Suprapubic skin (tissue), 4 donors: ENCODE data around the gene PDE8A. TPM values are rescaled to one million over a fixed set of nuclear protein-coding genes. Genes with fewer than 3 reads are reported as not detected.

Experiments
- DNase-seq, 2 donors: peaks; one replicate each; pipeline ENCODE4 v3.0.0-alpha.2; 2019; ENCODE audit warnings: low spot score in 2 of 2
- H3K27ac ChIP-seq: fragments of 200-600 bp; sonication (generic); one replicate; pipeline ENCODE4 v1.5.1; 2019
- H3K27me3 ChIP-seq: fragments of 200-600 bp; sonication (generic); one replicate; pipeline ENCODE4 v1.5.1; 2019
- H3K36me3 ChIP-seq: fragments of 200-600 bp; sonication (generic); one replicate; pipeline ENCODE4 v1.5.1; 2019
- H3K4me1 ChIP-seq: fragments of 200-600 bp; sonication (generic); one replicate; pipeline ENCODE4 v1.5.1; 2019
- H3K4me3 ChIP-seq: fragments of 200-600 bp; sonication (generic); one replicate; pipeline ENCODE4 v1.5.1; 2019; ENCODE audit warnings: mild to moderate bottlenecking
- H3K9me3 ChIP-seq: fragments of 200-600 bp; sonication (generic); one replicate; pipeline ENCODE4 v1.5.1; 2019
- EP300 ChIP-seq: sonication (generic); formaldehyde crosslinking; IDR thresholded peaks from one replicate; pipeline ENCODE4 v1.6.1; 2017; ENCODE audit warnings: antibody characterized with exemption
- POLR2A ChIP-seq, 2 donors: fragments of 450-650 bp; IDR thresholded peaks; one replicate each; pipeline ENCODE4 v1.6.1; 2017; ENCODE audit warnings: antibody characterized with exemption in 2 of 2, mild to moderate bottlenecking in 2 of 2, moderate library complexity in 2 of 2
- POLR2AphosphoS5 ChIP-seq, 3 donors: sonication (generic); formaldehyde crosslinking; IDR thresholded peaks; one replicate each; pipeline ENCODE4 v1.6.1; 2017; ENCODE audit warnings: antibody characterized with exemption in 3 of 3
- WGBS: methylation state at CpG from one replicate; pipeline ENCODE4 v1.1.5; 2018; 5-methylcytosine and 5-hydroxymethylcytosine counted together
- total RNA-seq, 4 donors: library from RNA; depleted of rRNA; stranded (reverse); fragments of >200 nt; gene quantifications; one replicate each; pipeline ENCODE4 v1.1.0, GENCODE V29; 2016
- TF ChIP-seq, protein P1 (sequence below), 2 donors: fragments of 200-600 bp in 1 of 2; fragments of 450-650 bp in 1 of 2; sonication (generic) in 1 of 2; IDR thresholded peaks; one replicate each; pipeline ENCODE4 v1.5.1; 2016 to 2019; ENCODE audit warnings: antibody characterized with exemption in 2 of 2, mild to moderate bottlenecking in 1 of 2, moderate library complexity in 1 of 2

PDE8A gene
- total RNA-seq, 4 donors from 2014 or later: 15.3 to 48.5 (median 19.0) TPM

DNA sequence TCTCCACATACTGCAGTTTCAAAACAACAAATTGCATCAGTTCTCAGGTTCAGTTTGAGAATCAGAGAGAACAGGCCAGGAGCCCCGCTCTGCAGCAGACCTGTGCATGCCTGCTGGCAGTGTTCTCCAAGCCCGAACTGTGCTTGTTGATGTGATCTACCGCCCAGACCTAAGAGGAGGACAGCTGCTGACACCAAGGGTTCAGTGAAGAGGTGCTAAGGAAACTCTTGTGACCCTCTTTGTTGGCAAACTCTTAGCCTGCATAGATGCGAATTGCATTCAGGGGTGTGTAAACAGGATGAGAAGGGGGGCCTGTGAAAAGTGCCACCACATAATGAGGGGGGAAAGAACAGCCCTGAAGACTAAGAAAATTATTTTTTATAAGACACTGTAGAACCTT is 89.8 kb downstream of the PDE8A start:
- DNase-seq: no peak
- WGBS: 79% methylated on average over 4 of the region's 4 CpGs
- H3K9me3 ChIP-seq: no peaks in the 10 kb centered on the region
- H3K27ac ChIP-seq: no peak overlapping the region
- H3K4me1 ChIP-seq: no peaks in the 10 kb centered on the region
- H3K4me3 ChIP-seq: no peak overlapping the region
- peaks cover 9% of the 10 kb centered on the region for H3K36me3 ChIP-seq
- H3K27me3 ChIP-seq: no peaks in the 10 kb centered on the region
- TF ChIP-seq POLR2AphosphoS5 (IDR thresholded peaks at IDR 0.05): no peak

DNA sequence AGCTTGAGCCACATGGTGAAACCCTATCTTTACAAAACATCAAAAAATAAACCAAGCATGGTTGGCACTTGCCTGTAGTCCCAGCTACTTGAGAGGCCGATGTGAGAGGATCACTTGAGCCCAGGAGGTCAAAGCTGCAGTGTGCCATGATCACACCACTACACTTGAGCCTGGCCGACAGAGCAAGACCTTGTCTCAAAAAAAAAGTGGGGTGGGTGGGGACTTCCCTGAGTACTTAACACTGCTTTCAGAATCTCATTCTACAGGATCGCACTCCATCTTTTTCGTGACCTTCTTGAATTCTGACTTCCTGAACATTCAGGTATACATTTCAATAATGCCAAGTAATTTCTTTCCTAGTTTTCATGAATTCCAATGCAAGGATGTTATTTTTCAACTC is 91.3 kb downstream of the PDE8A start:
- H3K27me3 ChIP-seq: no peaks in the 10 kb centered on the region
- no peak overlapping the region for H3K27ac ChIP-seq
- DNase-seq: no peak
- H3K36me3 ChIP-seq: peaks cover 13% of the 10 kb centered on the region
- no peak overlapping the region for H3K4me3 ChIP-seq
- WGBS: 84% methylated on average over 4 of the region's 4 CpGs
- TF ChIP-seq POLR2AphosphoS5 (IDR thresholded peaks at IDR 0.05) (no peak), EP300 (no peak), POLR2A (IDR thresholded peaks at IDR 0.05) (no peak)
- TF ChIP-seq, protein P1, sequence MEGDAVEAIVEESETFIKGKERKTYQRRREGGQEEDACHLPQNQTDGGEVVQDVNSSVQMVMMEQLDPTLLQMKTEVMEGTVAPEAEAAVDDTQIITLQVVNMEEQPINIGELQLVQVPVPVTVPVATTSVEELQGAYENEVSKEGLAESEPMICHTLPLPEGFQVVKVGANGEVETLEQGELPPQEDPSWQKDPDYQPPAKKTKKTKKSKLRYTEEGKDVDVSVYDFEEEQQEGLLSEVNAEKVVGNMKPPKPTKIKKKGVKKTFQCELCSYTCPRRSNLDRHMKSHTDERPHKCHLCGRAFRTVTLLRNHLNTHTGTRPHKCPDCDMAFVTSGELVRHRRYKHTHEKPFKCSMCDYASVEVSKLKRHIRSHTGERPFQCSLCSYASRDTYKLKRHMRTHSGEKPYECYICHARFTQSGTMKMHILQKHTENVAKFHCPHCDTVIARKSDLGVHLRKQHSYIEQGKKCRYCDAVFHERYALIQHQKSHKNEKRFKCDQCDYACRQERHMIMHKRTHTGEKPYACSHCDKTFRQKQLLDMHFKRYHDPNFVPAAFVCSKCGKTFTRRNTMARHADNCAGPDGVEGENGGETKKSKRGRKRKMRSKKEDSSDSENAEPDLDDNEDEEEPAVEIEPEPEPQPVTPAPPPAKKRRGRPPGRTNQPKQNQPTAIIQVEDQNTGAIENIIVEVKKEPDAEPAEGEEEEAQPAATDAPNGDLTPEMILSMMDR (IDR thresholded peaks at IDR 0.05): no peak
- no peaks in the 10 kb centered on the region for H3K4me1 ChIP-seq
- H3K9me3 ChIP-seq: no peaks in the 10 kb centered on the region

DNA sequence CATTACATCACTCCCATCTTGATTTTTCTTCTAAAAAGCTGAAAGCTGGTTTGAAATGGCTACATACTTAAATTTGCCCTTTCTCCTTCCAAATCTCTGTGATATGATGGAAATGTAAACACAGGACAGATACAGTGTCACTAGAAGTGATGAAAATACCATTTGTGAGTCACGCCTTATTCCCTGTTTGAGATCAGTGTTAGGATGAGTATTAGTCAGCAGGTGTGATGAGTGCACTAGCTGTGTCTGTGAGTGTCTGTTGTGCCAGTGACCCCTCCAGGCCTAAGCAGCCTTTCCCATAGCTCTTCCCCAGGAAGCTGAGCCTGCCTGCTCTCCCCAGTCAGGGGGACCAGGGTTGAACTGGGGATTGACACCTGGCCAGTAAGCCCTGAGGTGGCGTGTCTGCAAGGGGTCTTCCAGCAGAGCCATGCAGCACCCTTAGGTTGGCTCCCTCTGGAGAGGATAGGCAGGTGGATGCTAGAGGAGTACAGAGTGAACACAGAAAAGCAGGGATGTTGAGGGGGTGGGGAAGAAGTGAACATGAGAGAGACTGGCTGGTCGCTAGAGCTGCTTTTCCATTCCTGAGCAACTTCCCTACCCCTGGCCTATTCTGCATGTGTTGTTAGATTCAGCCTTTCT is 92.0 kb downstream of the PDE8A start:
- no peaks in the 10 kb centered on the region for H3K9me3 ChIP-seq
- TF ChIP-seq POLR2AphosphoS5 (IDR thresholded peaks at IDR 0.05) (no peak), EP300 (no peak), POLR2A (IDR thresholded peaks at IDR 0.05) (no peak)
- TF ChIP-seq, protein P1 (IDR thresholded peaks at IDR 0.05): no peak
- H3K27ac ChIP-seq: no peak overlapping the region
- H3K36me3 ChIP-seq: peaks cover 13% of the 10 kb centered on the region
- WGBS: 92% methylated on average over 3 of the region's 3 CpGs
- no peaks in the 10 kb centered on the region for H3K4me1 ChIP-seq
- H3K27me3 ChIP-seq: no peaks in the 10 kb centered on the region
- no peak for DNase-seq
- no peak overlapping the region for H3K4me3 ChIP-seq

DNA sequence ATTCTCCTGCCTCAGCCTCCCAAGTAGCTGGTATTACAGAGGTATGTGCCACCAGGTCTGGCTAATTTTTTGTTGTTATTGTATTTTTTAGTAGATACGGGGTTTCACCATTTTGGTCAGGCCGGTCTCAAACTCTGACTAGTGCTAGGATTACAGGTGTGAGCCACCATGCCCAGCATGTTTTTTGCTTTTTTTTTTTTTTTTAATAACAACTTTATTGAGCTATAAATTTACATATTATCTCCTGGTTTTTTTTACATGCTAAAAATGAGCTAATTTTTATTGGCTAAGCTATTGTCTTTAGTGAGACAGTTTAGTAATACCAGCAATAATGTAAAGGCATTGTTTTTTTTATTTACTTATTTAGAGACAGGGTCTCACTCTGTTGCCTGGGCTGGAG is 105.2 kb downstream of the PDE8A start:
- no peaks in the 10 kb centered on the region for H3K27me3 ChIP-seq
- no peak for DNase-seq
- no peaks in the 10 kb centered on the region for H3K9me3 ChIP-seq
- H3K4me3 ChIP-seq: no peak overlapping the region
- WGBS: 100% methylated on average over 2 of the region's 2 CpGs
- TF ChIP-seq EP300: no peak
- TF ChIP-seq POLR2A (IDR thresholded peaks at IDR 0.05): no peak
- TF ChIP-seq, protein P1 (IDR thresholded peaks at IDR 0.05): no peak
- no peak for TF ChIP-seq POLR2AphosphoS5 (IDR thresholded peaks at IDR 0.05)
- H3K4me1 ChIP-seq: no peaks in the 10 kb centered on the region
- H3K36me3 ChIP-seq: peaks cover 56% of the 10 kb centered on the region
- H3K27ac ChIP-seq: no peak overlapping the region

DNA sequence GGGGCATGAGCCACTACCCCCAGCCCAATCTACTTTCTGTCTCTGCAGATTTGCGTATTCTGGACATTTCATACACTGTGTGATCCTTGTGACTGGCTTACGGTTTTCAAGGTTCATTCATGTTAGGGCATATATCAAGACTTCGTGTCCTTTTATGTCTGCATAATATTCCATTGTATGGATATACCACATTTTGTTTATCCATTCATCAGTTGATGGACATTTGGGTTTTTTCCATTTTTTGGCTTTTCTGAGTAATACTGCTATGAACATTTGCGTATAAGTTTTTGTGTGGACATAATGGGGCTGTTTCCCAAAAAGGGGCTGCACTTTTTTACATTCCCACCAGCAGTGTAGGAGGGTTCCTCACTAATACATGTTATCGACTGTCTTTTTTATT is 106.6 kb downstream of the PDE8A start:
- H3K9me3 ChIP-seq: no peaks in the 10 kb centered on the region
- DNase-seq: no peak
- WGBS: 96% methylated on average over 5 of the region's 5 CpGs
- no peak for TF ChIP-seq POLR2AphosphoS5 (IDR thresholded peaks at IDR 0.05)
- TF ChIP-seq EP300: no peak
- TF ChIP-seq, protein P1 (IDR thresholded peaks at IDR 0.05): no peak
- H3K27me3 ChIP-seq: no peaks in the 10 kb centered on the region
- no peak overlapping the region for H3K4me3 ChIP-seq
- no peaks in the 10 kb centered on the region for H3K4me1 ChIP-seq
- no peak overlapping the region for H3K27ac ChIP-seq
- H3K36me3 ChIP-seq: peaks cover 68% of the 10 kb centered on the region
